Astrocyte (in vitro differentiated cells and primary cell): Measurements from ENCODE around the gene GPBAR1. TPM values are rescaled to one million over a fixed set of nuclear protein-coding genes. Genes with fewer than 3 reads are reported as not detected.

ENCODE experiments used
- DNase-seq: peaks from one replicate; pipeline ENCODE4 v3.0.0-alpha.2; 2010; ENCODE audit warnings: low read depth
- FAIRE-seq: peaks from 2 replicates; lab custom pipeline; 2011; peaks lifted over from hg19 to GRCh38; lab: Jason Lieb, UNC
- H2AFZ ChIP-seq: 2 replicates; pipeline ENCODE4 v1.6.0; 2012; ENCODE audit warnings: low read depth, low read length, inconsistent platforms
- H3K27ac ChIP-seq: 2 replicates; pipeline ENCODE4 v1.5.1; 2011; ENCODE audit warnings: low read depth, low read length, inconsistent platforms
- H3K27me3 ChIP-seq: 2 replicates; pipeline ENCODE4 v1.6.0; 2011; ENCODE audit warnings: low read length, inconsistent platforms; ENCODE audit not compliant: insufficient read depth
- H3K36me3 ChIP-seq: 2 replicates; pipeline ENCODE4 v1.5.1; 2011; ENCODE audit warnings: low read length, inconsistent platforms; ENCODE audit not compliant: insufficient read depth
- H3K4me1 ChIP-seq: 2 replicates; pipeline ENCODE4 v1.5.1; 2011; ENCODE audit warnings: low read length, inconsistent platforms; ENCODE audit not compliant: insufficient read depth
- H3K4me2 ChIP-seq: 2 replicates; pipeline ENCODE4 v1.6.0; 2012; ENCODE audit warnings: low read length, inconsistent platforms
- H3K4me3 ChIP-seq: 2 replicates; pipeline ENCODE4 v1.5.1; 2011; ENCODE audit warnings: low read depth, mild to moderate bottlenecking, low read length, inconsistent platforms; ENCODE audit not compliant: insufficient read depth
- H3K79me2 ChIP-seq: 2 replicates; pipeline ENCODE4 v1.6.0; 2012; ENCODE audit warnings: mild to moderate bottlenecking, low read length, inconsistent platforms; ENCODE audit not compliant: insufficient read depth
- H3K9ac ChIP-seq: 2 replicates; pipeline ENCODE4 v1.6.0; 2012; ENCODE audit warnings: mild to moderate bottlenecking, low read length, inconsistent platforms
- H3K9me3 ChIP-seq: 2 replicates; pipeline ENCODE4 v1.5.1; 2012; ENCODE audit warnings: low read depth, mild to moderate bottlenecking, low read length, inconsistent platforms; ENCODE audit not compliant: insufficient read depth
- H4K20me1 ChIP-seq: 2 replicates; pipeline ENCODE4 v1.6.0; 2012; ENCODE audit warnings: low read length, inconsistent platforms; ENCODE audit not compliant: insufficient read depth
- H3K27ac Mint-ChIP-seq: one replicate; pipeline ENCODE4 v1.8.0; 2021; ENCODE audit warnings: mild to moderate bottlenecking, mixed read lengths; ENCODE audit not compliant: unreplicated experiment
- H3K27me3 Mint-ChIP-seq: one replicate; pipeline ENCODE4 v1.8.0; 2021; ENCODE audit warnings: low read depth, mixed read lengths; ENCODE audit not compliant: unreplicated experiment
- H3K36me3 Mint-ChIP-seq: one replicate; pipeline ENCODE4 v1.8.0; 2021; ENCODE audit warnings: low read depth, mixed read lengths; ENCODE audit not compliant: unreplicated experiment
- H3K4me1 Mint-ChIP-seq: one replicate; pipeline ENCODE4 v1.8.0; 2021; ENCODE audit warnings: low read depth, mixed read lengths; ENCODE audit not compliant: unreplicated experiment
- H3K4me3 Mint-ChIP-seq: one replicate; pipeline ENCODE4 v1.8.0; 2021; ENCODE audit warnings: mild to moderate bottlenecking, moderate library complexity, mixed read lengths; ENCODE audit not compliant: unreplicated experiment
- H3K9me3 Mint-ChIP-seq: one replicate; pipeline ENCODE4 v1.8.0; 2021; ENCODE audit warnings: mild to moderate bottlenecking, mixed read lengths; ENCODE audit not compliant: unreplicated experiment
- CTCF ChIP-seq: IDR thresholded peaks from 2 replicates; pipeline ENCODE4 v1.5.1; 2011; ENCODE audit warnings: low read depth, mild to moderate bottlenecking, inconsistent platforms, low read length, moderate library complexity; ENCODE audit not compliant: insufficient read depth
- EZH2 ChIP-seq: IDR thresholded peaks from 2 replicates; pipeline ENCODE4 v1.6.1; 2012; ENCODE audit warnings: mild to moderate bottlenecking, low read length, inconsistent platforms; ENCODE audit not compliant: insufficient read depth
- total RNA-seq: library from RNA; stranded (reverse); gene quantifications from 2 replicates; pipeline ENCODE4 v1.2.1, GENCODE V29; 2021

GPBAR1 gene
- total RNA-seq, 1 donor from 2014 or later: 0.70 TPM

GRCh38 chr2:218229239-218229638, 31.6 kb upstream of the GPBAR1 start:
- H3K27ac Mint-ChIP-seq: peak overlapping the region; percentile 76
- Histone ChIP-seq H3K36me3 (peaks cover 68% of the 10 kb centered on the region), H3K4me2 (peak overlapping the region; percentile 34), H4K20me1 (peaks cover 39% of the 10 kb centered on the region), H3K9me3 (no peaks in the 10 kb centered on the region), H3K4me1 (peaks cover 31% of the 10 kb centered on the region), H3K79me2 (peaks cover 70% of the 10 kb centered on the region), H3K9ac (peak overlapping the region; percentile 21), H3K4me3 (no peak overlapping the region), H3K27ac (peak overlapping the region; percentile 38), H2AFZ (no peak overlapping the region), H3K27me3 (no peaks in the 10 kb centered on the region)
- no peaks in the 10 kb centered on the region for H3K9me3 Mint-ChIP-seq
- FAIRE-seq: no peak
- peak; percentile 89 for DNase-seq
- no peak overlapping the region for H3K4me3 Mint-ChIP-seq
- no peak for TF ChIP-seq EZH2
- H3K36me3 Mint-ChIP-seq: peaks cover 41% of the 10 kb centered on the region
- H3K27me3 Mint-ChIP-seq: no peaks in the 10 kb centered on the region
- H3K4me1 Mint-ChIP-seq: peaks cover 50% of the 10 kb centered on the region

- H3K4me3 Mint-ChIP-seq: no peak overlapping the region
- TF ChIP-seq CTCF: no peak
- TF ChIP-seq EZH2: no peak
- FAIRE-seq (no peak), DNase-seq (no peak)
- no peak overlapping the region for H2AFZ ChIP-seq
- H3K79me2 ChIP-seq: peaks cover 67% of the 10 kb centered on the region
- H3K36me3 ChIP-seq: peaks cover 68% of the 10 kb centered on the region
- peaks cover 31% of the 10 kb centered on the region for H3K4me1 ChIP-seq
- no peak overlapping the region for H3K4me3 ChIP-seq
- no peaks in the 10 kb centered on the region for H3K27me3 ChIP-seq
- H3K9me3 Mint-ChIP-seq: no peaks in the 10 kb centered on the region
- H3K9ac ChIP-seq: no peak overlapping the region
- H4K20me1 ChIP-seq: peaks cover 37% of the 10 kb centered on the region
- peaks cover 48% of the 10 kb centered on the region for H3K4me1 Mint-ChIP-seq
- H3K27ac ChIP-seq: peak overlapping the region; percentile 38
- H3K27me3 Mint-ChIP-seq: no peaks in the 10 kb centered on the region
- peaks cover 41% of the 10 kb centered on the region for H3K36me3 Mint-ChIP-seq
- H3K4me2 ChIP-seq: peak overlapping the region; percentile 34
- peak overlapping the region; percentile 72 for H3K27ac Mint-ChIP-seq
- no peaks in the 10 kb centered on the region for H3K9me3 ChIP-seq
These were observed 31.0 kb upstream of the GPBAR1 start for GRCh38 chr2:218229851-218230250.

- Histone ChIP-seq H3K9me3 (no peaks in the 10 kb centered on the region), H3K9ac (no peak overlapping the region), H2AFZ (no peak overlapping the region), H3K4me1 (peaks cover 31% of the 10 kb centered on the region), H3K79me2 (peaks cover 59% of the 10 kb centered on the region), H3K27ac (no peak overlapping the region), H4K20me1 (peaks cover 33% of the 10 kb centered on the region), H3K36me3 (peaks cover 69% of the 10 kb centered on the region), H3K4me3 (no peak overlapping the region), H3K27me3 (no peaks in the 10 kb centered on the region), H3K4me2 (peak overlapping the region; percentile 58)
- Mint-ChIP-seq H3K4me3 (peak overlapping the region; percentile 41), H3K9me3 (no peaks in the 10 kb centered on the region), H3K27ac (peak overlapping the region; percentile 72), H3K4me1 (peaks cover 50% of the 10 kb centered on the region), H3K36me3 (peaks cover 47% of the 10 kb centered on the region), H3K27me3 (no peaks in the 10 kb centered on the region)
- FAIRE-seq: no peak
- DNase-seq: peak; percentile 50
- TF ChIP-seq CTCF (no peak), EZH2 (no peak)
These were observed 29.9 kb upstream of the GPBAR1 start for GRCh38 chr2:218230882-218231281.
